ENCODE data around the gene GDA. TPM values are rescaled to one million over a fixed set of nuclear protein-coding genes. Genes with fewer than 3 reads are reported as not detected.

GDA gene
- total RNA-seq, 1 donor from 2014 or later, result 70.0 TPM

DNA sequence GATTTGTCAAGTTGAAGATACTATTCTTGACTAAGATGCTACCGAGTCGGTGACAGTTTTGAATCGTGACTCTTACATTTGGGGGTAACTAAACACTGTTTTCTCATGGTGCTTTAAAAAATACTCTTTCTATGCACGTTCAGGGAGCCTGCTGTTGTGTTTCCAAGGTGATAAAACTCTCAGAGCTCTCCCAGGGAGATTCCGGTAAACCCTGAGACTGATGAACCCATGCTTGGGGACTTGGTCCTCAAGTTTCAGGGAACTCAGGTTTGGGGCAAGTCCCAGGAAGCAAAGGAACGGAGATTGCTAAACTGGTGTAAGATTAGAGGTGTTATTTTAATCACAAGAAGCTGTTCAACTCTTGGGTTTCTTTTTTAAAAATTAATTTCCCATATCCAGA, 1.4 kb downstream of the GDA start:
- DNase-seq (ENCODE audit: low spot score), result no peak

DNA sequence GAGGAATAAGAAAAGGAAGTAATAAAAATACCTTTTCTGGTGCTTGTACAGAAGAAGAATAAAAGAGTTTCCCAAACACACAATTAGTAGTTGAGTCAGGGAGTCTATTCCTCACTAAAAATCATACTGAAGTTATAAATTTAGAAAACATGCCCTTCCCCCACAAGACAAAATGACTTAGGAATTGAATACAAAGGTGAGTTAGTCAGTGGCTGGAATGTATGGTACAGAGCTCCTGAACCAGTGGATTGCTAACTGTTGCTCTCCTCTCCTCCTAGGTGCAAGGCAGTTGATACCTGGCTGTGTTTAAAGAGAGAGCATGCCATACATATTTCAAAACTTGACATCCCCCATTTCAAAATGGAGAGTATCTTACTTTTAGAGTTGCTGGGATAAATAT, 1.9 kb downstream of the GDA start:
- DNase-seq (ENCODE audit: low spot score), result no peak

DNA sequence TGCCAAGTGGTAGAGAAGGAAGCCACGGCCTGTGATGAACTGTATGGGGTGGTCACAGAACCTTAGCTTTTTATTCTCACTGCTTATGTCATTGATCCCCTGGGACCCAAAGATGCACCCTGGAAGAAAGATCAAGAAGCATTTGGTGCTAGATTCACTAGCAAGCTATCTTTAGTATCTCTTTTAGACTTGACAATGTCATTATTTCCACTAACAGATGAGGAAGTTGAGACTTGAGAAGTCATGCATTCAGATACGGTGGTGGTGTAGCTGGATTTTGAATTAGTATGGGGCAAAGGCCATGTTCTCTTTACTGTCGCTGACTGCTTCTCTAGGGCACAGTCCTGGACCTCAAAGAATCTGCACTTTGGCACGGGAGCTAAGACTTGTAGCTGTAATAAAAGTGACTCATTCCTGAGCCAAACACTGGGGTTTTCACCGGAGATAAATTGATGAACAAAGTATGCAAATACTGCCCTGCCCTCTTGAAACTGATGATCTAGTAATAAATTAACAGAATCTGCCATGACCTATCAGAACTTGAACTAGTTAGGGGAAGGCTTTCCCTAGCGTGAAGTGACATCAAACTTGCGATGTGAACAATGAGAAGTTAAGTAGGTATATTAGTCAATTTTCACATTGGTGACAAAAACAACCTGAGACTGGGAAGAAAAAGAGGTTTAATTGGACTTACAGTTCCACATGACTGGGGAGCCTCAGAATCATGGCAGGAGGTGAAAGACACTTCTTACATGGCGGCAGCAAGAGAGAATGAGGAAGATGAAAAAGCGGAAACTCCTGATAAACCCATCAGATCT, 5.4 kb downstream of the GDA start:
- DNase-seq (ENCODE audit: low spot score), result peak; percentile 83

DNA sequence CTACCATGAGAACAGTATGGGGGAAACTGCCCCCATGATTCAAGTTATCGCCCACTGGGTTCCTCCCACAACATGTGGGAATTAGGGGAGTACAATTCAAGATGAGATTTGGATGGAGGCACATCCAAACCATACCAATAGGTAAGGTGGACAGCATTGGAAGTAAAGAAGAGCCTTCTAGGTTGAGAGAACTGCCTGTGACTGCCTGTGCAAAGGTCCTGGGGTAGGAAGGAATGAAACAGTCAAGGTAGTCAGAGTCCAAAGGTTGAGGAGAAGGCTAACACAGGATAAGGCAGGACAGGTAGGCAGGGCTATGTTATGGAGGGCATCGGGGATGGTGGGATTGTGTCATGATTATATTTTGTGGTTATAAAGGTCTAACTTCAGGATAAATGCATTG, 6.1 kb downstream of the GDA start:
- DNase-seq (ENCODE audit: low spot score), result no peak

DNA sequence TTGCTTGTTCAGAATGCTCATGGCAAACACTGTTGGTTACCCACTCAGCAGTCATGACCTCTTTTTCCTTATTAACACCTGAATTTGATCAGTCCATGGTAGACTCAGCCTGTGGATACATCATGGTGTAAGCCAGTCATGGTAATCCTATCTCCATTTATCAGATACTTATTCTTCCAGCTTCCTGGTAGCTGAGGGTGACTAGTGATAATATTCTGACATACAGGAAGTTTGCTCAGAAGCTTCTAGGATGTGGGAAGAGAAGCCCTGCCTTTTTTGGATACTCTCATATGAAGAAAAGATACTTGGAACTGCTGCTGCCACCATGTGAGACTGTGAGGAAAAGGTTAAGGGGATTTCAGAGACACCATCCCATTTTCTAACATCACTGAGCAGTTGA, 7.3 kb downstream of the GDA start:
- DNase-seq (ENCODE audit: low spot score), result no peak

DNA sequence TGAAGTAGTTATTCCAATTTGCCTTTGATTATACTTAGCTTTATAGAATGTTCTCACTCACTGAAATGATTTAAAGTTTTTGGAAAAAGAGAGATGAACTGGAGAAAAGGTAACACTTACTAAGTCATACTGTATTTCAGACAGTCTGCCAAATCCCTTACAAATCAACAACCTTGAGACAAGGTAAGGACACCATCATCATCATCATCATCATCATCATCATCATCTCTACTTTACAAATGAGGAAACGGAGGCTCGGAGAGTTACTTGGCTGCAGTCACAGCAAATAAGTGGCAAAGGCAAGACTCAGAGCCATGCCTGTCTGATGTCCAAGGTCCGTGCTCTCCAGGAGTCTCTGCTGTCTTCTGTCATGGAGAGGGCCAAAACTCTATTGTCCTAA, 9.4 kb downstream of the GDA start:
- no peak for DNase-seq (ENCODE audit: low spot score)

DNA sequence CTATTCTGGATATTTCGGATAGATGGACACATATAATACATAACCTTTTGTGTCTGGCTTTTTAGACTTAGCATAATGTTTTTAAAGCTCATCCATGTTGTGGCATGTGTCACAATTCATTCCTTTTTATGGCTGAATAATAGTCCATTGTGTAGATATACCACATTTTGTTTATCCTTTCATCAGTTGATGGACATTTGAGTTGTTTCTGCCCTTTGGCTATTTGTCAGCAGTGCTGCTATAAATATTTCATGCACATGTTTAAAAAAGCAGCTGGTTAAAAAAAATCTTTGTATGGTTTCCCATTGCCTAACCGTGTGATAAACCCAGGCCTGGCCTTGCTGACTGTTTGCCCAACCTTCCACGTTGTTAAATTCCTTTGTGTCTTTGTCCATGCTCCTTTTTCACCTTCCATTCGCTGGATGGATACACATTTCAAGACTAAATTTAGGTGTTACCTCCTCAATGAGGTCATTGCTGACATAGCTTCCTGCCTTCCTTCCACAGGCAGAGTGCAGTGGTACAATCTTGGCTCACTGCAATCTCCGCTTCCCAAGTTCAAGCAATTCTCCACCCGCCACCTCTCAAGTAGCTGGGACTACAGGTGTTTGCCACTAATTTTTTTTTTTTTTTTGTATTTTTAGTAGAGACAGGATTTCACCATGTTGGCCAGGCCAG, 11.3 kb downstream of the GDA start:
- no peak for DNase-seq (ENCODE audit: low spot score)

DNA sequence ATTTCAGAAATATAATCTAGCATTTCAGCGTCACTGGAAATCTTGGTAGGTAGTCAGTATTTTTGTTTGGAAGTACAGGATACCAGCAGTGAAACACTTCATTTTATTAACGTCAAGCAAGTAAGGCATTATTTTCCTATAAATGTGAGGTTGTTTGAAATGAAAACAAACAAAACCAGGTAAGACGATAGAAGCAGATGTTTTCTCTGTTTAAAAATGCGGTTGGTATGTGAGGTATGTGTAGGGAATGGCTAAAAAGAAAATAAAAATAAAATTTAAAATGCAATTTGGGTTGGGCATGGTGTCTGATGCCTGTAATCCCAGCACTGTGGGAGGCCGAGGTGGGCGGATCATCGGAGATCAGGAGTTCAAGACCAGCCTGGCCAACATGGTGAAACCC, 16.1 kb downstream of the GDA start:
- DNase-seq (ENCODE audit: low spot score), result no peak

DNA sequence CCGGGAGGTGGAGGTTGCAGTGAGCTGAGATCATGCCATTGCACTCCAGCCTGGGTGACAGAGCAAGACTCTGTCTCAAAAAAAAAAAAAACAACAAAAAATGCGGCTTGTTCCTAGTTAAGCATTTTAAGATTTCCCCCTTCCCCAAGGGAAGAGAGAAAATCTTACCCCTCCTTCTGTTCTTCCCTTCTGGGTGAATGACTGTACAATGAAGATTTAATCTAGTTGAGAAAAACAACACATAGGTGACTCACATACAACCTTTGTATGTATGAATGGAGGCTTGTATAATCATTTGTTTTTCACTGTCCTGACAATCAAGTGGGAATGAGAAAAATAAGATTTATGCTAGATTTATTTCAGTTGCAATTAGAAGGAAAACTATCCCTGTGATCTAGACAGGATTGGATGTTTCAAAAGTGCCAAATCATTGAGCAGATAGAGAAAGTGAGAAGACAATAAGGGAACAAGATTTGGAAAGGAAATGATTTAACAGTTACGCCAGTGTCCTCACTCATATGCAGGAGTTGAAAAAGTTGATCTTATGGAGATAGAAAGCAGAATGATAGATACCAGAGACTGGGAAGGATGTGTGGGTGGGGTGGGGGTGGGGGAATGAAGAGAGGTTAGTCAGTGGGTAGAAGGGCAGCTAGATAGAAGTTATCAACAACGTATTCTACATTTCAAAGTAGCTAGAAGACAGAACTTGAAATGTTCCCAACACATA, 16.7 kb downstream of the GDA start:
- no peak for DNase-seq (ENCODE audit: low spot score)

DNA sequence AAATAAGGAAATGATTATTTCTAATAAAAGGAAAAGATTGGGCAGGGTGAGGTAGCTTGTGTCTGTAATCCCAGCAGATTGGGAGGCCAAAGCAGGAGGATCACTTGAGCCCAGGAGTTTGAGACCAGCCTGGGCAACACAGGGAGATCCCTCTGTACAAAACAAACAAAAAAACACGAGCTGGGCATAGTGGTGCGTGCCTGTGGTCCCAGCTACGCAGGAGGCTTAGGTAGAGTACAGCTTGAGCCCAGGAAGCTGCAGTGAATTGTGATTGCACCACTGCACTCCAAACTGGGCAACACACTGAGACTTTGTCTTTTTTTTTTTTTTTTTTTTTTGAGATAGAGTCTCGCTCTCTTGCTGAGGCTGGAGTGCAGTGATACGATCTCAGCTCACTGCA, 18.8 kb downstream of the GDA start:
- DNase-seq (ENCODE audit: low spot score), result no peak

DNA sequence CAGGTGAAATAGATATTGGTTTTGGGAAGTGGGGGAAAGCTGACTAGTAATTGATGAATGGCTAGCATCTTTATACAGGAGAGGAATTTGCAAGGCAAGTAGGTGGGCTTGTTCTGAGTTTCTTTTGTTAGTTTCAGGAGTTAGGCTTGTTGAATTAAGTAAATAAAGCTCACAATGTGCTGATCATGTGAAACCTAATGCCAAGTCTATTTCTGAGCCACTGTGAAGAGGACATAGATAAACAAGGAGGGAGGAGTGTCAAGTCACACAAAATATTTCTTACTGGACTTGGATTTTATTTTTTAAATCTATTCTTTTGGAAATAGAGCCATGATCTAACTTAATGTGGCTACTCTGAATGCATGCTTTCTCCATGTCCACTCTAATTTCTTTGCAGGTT, 19.9 kb downstream of the GDA start:
- no peak for DNase-seq (ENCODE audit: low spot score)

DNA sequence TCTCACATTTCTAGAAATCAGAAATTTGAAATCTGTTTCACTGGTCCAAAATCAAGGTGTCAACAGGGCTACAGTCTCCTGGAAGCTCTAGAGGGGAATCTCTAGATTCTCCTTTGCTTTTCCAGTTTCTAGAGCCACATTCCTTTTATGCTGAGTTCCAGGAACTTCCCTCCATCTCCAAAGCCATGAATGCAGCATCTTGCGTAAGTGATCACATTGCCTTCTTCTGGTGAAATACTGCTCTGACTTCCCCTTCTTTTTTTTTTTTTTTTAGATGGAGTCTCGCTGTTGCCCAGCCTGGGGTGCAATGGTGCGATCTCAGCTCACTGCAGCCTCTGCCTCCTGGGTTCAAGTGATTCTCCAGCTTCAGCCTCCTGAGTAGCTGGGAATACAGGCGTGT, 23.8 kb downstream of the GDA start:
- DNase-seq (ENCODE audit: low spot score), result no peak

DNA sequence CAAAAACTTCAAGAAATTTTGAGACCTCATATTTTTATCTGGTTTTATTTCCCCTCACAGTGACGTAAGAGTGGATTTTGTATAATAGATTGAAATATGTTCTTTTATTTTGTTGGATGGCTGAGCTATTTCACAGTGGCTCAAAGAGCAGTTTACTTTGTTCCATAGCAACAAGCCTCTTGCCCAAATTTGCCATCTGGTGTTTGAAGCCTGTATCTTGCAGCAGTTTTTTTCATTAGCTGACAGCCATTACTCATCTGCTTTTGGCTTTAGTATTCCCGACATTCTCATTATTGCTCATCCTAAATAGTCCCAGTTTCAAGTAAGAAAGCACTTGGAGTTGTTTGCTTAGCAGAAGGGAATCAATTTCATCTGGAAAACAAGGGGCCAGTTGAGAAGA, 36.3 kb downstream of the GDA start:
- no peak for DNase-seq (ENCODE audit: low spot score)

DNA sequence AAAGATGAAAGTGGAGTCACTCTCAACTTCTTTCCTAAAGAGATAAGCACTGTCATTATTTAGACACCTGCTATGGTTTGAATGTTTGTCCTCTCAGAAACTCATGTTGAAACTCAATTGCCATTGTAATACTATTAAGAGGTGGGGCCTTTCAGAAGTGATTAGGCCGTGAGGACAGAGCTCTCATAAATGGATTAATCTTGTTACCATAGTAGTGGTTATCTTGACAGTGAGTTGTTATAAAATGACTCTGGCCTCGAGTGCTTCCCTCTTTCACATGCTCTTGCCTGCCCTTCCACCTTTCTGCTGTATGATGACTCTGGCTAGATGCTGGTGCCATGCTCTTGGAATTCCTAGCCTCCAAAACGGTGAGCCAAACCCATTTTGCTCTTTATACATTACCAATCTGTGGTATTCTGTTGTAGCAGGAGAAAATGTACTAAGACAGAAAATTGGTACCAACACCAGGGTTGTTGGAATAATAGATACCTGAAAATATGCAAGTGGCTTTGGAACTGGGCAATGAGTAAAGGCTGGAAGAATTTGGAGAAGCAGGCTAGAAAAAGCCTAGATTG, 38.0 kb downstream of the GDA start:
- no peak for DNase-seq (ENCODE audit: low spot score)

DNA sequence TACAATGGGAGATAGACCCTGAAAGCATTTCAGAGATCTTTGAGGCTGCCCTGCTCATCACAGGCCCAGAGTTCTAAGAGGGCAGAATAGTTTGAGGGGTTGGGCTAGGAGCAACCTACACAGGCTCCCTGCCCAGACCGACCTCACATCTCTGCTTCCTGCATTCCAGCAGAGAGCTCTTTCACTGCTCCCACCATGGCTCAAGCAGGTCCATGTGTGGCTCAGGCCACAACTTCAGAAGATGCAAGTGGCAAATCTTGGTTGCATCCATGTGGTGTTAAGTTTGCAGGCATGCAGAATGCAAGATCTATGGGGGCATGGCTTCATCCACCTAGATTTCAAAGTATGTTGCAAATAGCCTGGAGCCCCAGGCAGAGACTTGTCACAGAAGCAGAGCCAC, 39.0 kb downstream of the GDA start:
- DNase-seq (ENCODE audit: low spot score), result no peak

DNA sequence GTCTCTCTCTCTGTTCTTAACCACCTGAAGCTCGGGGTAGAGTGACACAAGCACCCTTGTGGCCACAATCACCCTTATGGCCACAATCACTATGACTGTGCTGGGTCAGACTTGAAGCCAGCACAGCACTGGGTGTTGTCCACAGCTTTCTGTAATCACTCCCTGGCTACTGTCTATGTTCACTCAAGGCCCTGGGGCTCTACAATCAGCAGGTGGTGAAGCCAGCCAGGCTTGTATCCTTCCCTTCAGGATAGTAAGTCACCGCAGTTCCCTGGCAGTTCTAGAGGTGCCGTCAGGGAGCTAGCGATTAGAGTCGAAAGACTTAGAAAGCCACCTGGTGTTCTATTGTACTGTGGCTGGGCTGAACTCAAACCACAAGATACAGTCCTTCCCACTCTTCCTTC, 44.2 kb downstream of the GDA start:
- DNase-seq (ENCODE audit: low spot score), result no peak

DNA sequence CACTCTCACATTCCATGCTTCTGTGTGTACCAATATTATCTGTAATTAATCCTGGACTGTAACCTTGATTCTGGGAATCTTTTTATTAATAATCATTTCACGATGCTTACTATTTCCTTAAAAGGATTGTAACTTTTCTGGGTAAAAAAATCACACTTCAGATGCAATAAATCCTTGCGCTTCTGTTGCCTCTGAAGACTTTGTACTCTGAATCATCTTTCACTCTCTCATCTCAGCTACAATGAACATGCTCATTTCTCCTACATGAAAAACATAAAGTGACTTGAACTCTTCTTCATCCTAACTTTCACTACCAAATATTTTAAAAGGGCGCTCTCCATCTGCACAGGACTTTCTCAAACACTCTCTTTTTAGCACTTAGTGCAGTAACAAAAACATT, 50.0 kb downstream of the GDA start:
- no peak for DNase-seq (ENCODE audit: low spot score)

DNA sequence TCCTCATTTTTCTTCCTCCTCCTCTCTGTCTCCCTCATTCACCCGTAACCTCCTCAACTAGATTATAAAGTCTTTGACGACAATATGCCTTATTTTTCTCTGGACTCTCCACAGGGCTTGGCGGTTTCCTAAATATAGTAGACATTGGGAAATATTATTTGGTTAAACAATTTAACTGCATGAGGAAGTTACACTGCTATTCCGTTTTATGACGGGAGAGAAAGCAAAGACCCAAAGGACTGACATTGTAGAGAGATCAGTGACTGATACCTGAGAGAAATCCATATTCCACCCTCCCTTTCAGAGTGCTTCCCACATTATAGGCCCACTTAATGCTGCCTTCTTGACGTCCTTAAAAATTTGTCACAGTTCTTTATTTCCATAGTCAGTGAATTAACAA, 51.2 kb downstream of the GDA start:
- no peak for DNase-seq (ENCODE audit: low spot score)

DNA sequence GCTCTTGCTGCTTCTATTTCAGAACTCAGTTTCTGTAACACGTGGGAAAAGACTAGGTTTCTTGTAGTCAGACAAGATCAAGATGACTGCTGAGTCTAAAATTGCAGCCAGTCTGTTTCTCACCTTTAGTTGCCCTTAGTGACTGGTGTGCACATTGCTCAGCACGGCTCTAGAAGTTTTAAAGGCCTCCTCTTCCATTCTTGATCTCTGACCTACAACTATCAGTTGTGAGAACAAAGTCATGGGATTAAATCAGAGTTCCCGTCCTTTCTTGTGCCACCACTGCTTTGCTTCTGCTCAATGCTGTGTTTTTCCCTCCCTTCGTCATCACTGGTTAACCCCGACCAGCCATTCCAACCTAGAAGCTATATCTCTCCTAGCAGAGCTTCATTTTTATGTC, 52.8 kb downstream of the GDA start:
- DNase-seq (ENCODE audit: low spot score), result no peak

DNA sequence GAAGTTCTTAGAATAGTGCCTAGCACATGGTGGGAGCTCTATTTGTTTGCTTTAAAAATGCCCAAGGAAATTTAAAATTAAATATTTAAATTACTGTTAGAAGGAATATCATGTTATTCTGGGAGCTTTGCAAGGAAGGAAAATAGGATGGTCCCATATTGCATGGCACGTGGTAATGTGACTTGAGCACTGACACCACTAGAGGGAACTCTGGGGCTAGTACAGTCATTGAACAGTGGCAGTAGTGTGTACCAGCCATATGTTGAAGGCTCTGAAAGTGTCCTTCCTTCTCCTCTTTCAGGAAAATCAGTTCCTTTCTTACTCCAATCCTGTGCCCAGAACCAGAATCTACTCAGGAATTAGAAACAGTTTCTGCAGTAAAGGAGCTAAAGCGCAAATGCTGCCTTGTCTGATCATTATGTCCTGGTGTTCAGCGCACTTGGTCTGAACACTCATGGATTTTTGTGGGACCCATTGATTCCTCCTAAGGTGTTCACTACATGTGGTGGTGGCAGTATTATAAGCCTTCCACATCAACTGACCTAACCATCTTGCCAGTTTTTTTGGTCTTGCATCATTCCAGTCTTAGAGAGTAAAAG, 54.1 kb downstream of the GDA start:
- DNase-seq (ENCODE audit: low spot score), result peak; percentile 34

DNA sequence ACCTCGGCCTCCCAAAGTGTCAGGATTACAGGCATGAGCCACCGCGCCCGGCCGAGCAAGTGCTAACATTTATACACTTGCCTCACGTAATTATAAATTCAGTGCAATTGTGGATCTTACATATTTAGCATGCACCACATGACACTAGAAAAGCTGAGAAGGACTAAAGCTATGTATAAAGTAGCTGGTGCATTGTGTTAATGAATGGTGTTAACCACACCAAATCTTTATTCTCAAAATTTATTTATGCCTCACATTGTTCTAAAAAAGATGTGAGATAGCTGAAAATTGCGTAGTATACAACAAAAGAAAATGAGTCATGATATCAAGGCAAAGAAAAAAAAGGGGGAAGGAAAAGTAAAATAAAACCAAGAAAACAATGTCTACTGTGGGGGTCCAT, 54.8 kb downstream of the GDA start:
- no peak for DNase-seq (ENCODE audit: low spot score)

DNA sequence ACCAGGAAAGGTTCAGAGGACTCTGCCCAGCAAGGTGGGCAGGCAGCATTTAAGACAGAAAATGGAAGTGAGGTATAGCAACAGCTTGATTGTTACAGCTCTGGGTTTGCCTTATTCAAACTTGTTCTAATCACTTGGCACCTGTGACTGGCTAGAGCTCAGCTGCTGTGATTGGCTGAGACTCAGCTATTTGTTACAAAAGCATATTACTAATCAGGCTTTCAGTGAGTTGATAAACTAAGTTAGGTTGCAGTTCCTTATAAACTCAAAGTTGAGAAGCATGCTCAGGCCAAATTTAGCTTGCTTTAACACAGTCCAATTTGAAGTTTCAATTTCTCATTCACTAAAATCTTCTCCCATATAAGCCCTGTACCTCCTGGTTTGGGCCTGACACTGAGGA, 56.3 kb downstream of the GDA start:
- no peak for DNase-seq (ENCODE audit: low spot score)

All from mucosa of gallbladder (tissue), 1 donor.